Activated naive CD8-positive, alpha-beta T cell treated with anti-CD3 and anti-CD28 coated beads for 36 hours (primary cell): ENCODE results near the gene NMUR1. TPM values are rescaled to one million over a fixed set of nuclear protein-coding genes. Genes with fewer than 3 reads are reported as not detected.

Experiments used
- DNase-seq: peaks from one replicate; pipeline ENCODE4 v3.0.0; 2021
- H3K27ac Mint-ChIP-seq: one replicate; pipeline ENCODE4 v1.8.0; 2022; ENCODE audit warnings: mild to moderate bottlenecking, moderate library complexity, mixed read lengths
- H3K27me3 Mint-ChIP-seq: one replicate; pipeline ENCODE4 v1.8.0; 2022; ENCODE audit warnings: mild to moderate bottlenecking, mixed read lengths
- H3K36me3 Mint-ChIP-seq: one replicate; pipeline ENCODE4 v1.8.0; 2021; ENCODE audit warnings: mild to moderate bottlenecking, mixed read lengths
- H3K4me1 Mint-ChIP-seq: one replicate; pipeline ENCODE4 v1.8.0; 2021; ENCODE audit warnings: mixed read lengths
- H3K4me3 Mint-ChIP-seq: one replicate; pipeline ENCODE4 v1.8.0; 2022; ENCODE audit warnings: mild to moderate bottlenecking, moderate library complexity, mixed read lengths
- H3K9me3 Mint-ChIP-seq: one replicate; pipeline ENCODE4 v1.8.0; 2022; ENCODE audit warnings: mixed read lengths
- total RNA-seq, 2 experiments: library from RNA; stranded (reverse); gene quantifications; one replicate each; pipeline ENCODE4 v1.2.3, GENCODE V29; 2021

Gene NMUR1
- total RNA-seq, 2 experiments from 2014 or later: not detected

DNA sequence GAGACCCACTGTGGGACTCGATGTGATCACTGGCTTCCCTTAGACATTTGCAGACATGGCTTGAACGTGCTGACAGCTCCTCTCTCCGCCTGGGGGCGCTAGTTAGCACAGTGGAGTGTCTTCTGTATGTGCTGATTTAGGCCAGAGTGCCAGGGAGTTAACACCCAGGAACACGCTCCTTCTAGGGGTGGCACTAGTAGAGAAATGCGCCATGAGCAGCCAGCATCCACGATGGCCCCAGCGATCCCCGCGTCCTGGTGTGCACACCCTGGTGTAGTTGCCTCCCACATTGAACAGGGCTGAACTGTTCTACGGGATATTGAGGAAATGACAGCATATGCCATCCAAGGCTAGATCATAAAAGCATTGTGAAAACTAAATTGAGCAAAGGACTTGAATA is 11.4 kb upstream of the NMUR1 start:
- Mint-ChIP-seq H3K9me3 (peaks cover 8% of the 10 kb centered on the region), H3K4me3 (no peak overlapping the region), H3K4me1 (peaks cover 17% of the 10 kb centered on the region), H3K36me3 (peaks cover 6% of the 10 kb centered on the region), H3K27ac (no peak overlapping the region), H3K27me3 (peaks cover 7% of the 10 kb centered on the region)
- no peak for DNase-seq

DNA sequence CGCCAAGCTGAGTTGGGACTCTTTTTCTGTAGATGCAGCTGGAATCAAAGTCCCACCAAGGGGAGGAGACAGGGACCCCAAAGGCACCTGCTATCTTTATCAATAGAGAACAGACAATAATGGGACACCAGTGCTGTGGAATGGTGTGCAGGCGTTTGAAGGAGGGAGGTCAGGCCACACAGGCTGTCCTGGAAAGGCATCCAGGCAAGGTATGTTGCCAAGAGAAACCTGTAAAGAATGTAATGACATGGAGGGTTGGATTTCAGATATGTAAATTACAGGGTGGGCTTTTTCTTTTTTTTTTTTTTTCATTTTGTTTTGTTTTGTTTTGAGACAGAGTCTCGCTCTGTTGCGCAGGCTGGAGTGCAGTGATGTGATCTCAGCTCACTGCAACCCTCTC is 9.7 kb upstream of the NMUR1 start:
- Mint-ChIP-seq H3K27me3 (peaks cover 7% of the 10 kb centered on the region), H3K27ac (no peak overlapping the region), H3K4me3 (no peak overlapping the region), H3K4me1 (peaks cover 2% of the 10 kb centered on the region), H3K36me3 (peaks cover 2% of the 10 kb centered on the region), H3K9me3 (peaks cover 8% of the 10 kb centered on the region)
- DNase-seq: no peak

GRCh38 chr2:231535961-231536360 is 5.7 kb upstream of the NMUR1 start:
- Mint-ChIP-seq H3K27me3 (peaks cover 4% of the 10 kb centered on the region), H3K27ac (no peak overlapping the region), H3K36me3 (no peaks in the 10 kb centered on the region)

GRCh38 chr2:231533777-231534125 is 3.5 kb upstream of the NMUR1 start:
- Mint-ChIP-seq H3K4me1 (peaks cover 2% of the 10 kb centered on the region), H3K9me3 (no peaks in the 10 kb centered on the region), H3K36me3 (no peaks in the 10 kb centered on the region), H3K27me3 (peaks cover 20% of the 10 kb centered on the region), H3K27ac (no peak overlapping the region), H3K4me3 (no peak overlapping the region)
- no peak for DNase-seq

More at GRCh38 chr2:231535961-231536360, 5.7 kb upstream of the NMUR1 start:
- Mint-ChIP-seq H3K4me1 (peaks cover 2% of the 10 kb centered on the region), H3K9me3 (no peaks in the 10 kb centered on the region), H3K4me3 (no peak overlapping the region)
- DNase-seq: no peak

GRCh38 chr2:231533086-231533776 is 3.0 kb upstream of the NMUR1 start:
- H3K9me3 Mint-ChIP-seq: no peaks in the 10 kb centered on the region
- no peaks in the 10 kb centered on the region for H3K36me3 Mint-ChIP-seq
- peaks cover 22% of the 10 kb centered on the region for H3K27me3 Mint-ChIP-seq
- H3K27ac Mint-ChIP-seq: no peak overlapping the region
- no peak for DNase-seq
- no peak overlapping the region for H3K4me3 Mint-ChIP-seq
- peaks cover 2% of the 10 kb centered on the region for H3K4me1 Mint-ChIP-seq

- Mint-ChIP-seq H3K27ac (no peak overlapping the region), H3K9me3 (no peaks in the 10 kb centered on the region), H3K4me1 (peaks cover 2% of the 10 kb centered on the region), H3K4me3 (no peak overlapping the region), H3K36me3 (no peaks in the 10 kb centered on the region), H3K27me3 (peaks cover 22% of the 10 kb centered on the region)
- no peak for DNase-seq
Observed at GRCh38 chr2:231532756-231533035, 2.5 kb upstream of the NMUR1 start.

DNA sequence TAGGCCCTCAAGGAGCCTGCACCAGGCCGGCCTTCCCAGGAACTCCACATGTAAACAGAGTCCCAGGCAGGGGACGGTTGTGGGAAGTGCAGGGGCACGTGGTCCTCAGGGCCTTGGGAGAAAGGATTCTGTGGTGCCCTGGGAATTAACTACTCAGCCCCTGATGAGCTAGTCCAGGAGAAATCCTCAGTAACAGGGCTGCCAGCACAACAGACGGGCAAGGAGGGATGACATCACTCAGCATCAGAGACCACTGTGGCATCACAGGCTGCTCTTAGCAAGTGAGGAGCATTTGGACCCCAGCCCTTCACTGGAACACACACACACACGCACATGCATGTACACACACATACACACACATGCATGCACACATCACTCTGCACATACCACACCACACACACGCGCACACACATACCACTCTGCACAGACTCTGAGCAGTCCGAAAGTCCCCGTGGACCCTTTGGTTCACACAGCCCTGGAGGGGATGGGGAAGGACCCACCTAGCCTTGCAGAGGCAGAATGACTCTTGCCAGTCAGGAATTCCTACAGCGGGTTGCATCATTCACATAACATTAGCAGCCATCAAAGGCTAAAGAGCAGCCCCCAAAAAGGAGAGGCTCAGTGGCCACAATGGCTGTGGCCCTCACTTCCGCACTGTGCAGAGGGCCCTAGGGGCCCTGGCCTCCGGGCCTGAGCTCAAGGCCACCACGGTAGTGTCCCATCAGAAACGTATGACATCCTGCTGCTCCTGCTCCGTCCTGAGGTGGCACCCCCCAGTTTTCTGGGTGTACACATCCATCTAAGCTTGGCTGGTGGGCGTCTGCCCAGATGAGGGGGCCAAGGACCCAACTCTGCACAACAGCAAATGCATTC is 1.9 kb upstream of the NMUR1 start:
- Mint-ChIP-seq H3K9me3 (no peaks in the 10 kb centered on the region), H3K4me1 (peaks cover 2% of the 10 kb centered on the region), H3K27ac (no peak overlapping the region), H3K4me3 (no peak overlapping the region), H3K36me3 (no peaks in the 10 kb centered on the region), H3K27me3 (peaks cover 22% of the 10 kb centered on the region)
- no peak for DNase-seq

DNA sequence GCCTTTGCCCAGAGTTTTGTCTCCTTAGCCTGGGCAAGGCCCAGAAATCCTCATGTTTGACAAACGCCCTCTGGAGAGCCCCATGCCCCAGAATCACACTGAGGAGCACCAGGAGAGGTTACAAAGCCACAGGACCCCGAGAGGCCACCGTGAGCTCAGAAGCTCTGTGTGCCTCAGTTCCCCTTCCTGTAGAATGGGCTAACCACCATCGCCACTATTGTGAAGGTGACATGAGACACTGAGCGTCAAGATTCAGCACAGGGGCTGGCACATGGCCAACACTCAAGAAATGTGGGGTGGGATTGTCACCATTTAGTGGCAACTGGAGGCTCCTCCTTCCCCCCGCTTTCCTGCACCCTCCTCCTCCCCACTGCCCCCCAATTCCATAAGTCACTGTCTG is 1.2 kb upstream of the NMUR1 start:
- peaks cover 22% of the 10 kb centered on the region for H3K27me3 Mint-ChIP-seq
- H3K4me1 Mint-ChIP-seq: peaks cover 2% of the 10 kb centered on the region
- no peak overlapping the region for H3K4me3 Mint-ChIP-seq
- no peak for DNase-seq
- H3K36me3 Mint-ChIP-seq: no peaks in the 10 kb centered on the region
- no peaks in the 10 kb centered on the region for H3K9me3 Mint-ChIP-seq
- H3K27ac Mint-ChIP-seq: no peak overlapping the region

- Mint-ChIP-seq H3K27me3 (peaks cover 22% of the 10 kb centered on the region), H3K4me3 (no peak overlapping the region), H3K27ac (no peak overlapping the region), H3K9me3 (peaks cover 3% of the 10 kb centered on the region), H3K36me3 (peaks cover 2% of the 10 kb centered on the region), H3K4me1 (peaks cover 17% of the 10 kb centered on the region)
- no peak for DNase-seq
Observed at GRCh38 chr2:231528636-231529030, 1.6 kb downstream of the NMUR1 start.

- H3K4me1 Mint-ChIP-seq: peaks cover 18% of the 10 kb centered on the region
- peaks cover 3% of the 10 kb centered on the region for H3K9me3 Mint-ChIP-seq
- DNase-seq: no peak
- peaks cover 2% of the 10 kb centered on the region for H3K36me3 Mint-ChIP-seq
- H3K27ac Mint-ChIP-seq: no peak overlapping the region
- H3K27me3 Mint-ChIP-seq: peaks cover 22% of the 10 kb centered on the region
- H3K4me3 Mint-ChIP-seq: no peak overlapping the region
Observed at GRCh38 chr2:231527955-231528635, 2.1 kb downstream of the NMUR1 start.

DNA sequence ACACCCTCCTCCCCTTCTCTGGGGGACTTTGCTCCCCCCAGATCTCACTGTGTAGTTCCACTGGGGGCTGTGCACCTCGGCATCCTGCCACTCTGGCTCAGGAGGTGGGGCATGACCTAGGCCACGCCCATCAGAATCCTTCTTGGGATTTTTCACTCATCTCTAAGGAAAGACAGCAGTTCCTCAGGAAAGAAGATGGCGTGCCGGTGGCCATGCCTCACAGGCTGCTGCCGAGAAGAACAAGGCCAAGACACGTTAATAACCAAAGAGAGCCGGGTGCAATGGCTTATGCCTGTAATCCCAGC is 3.2 kb downstream of the NMUR1 start:
- no peak overlapping the region for H3K27ac Mint-ChIP-seq
- peaks cover 21% of the 10 kb centered on the region for H3K4me1 Mint-ChIP-seq
- peaks cover 22% of the 10 kb centered on the region for H3K27me3 Mint-ChIP-seq
- peaks cover 2% of the 10 kb centered on the region for H3K36me3 Mint-ChIP-seq
- DNase-seq: no peak
- peaks cover 3% of the 10 kb centered on the region for H3K9me3 Mint-ChIP-seq
- no peak overlapping the region for H3K4me3 Mint-ChIP-seq

DNA sequence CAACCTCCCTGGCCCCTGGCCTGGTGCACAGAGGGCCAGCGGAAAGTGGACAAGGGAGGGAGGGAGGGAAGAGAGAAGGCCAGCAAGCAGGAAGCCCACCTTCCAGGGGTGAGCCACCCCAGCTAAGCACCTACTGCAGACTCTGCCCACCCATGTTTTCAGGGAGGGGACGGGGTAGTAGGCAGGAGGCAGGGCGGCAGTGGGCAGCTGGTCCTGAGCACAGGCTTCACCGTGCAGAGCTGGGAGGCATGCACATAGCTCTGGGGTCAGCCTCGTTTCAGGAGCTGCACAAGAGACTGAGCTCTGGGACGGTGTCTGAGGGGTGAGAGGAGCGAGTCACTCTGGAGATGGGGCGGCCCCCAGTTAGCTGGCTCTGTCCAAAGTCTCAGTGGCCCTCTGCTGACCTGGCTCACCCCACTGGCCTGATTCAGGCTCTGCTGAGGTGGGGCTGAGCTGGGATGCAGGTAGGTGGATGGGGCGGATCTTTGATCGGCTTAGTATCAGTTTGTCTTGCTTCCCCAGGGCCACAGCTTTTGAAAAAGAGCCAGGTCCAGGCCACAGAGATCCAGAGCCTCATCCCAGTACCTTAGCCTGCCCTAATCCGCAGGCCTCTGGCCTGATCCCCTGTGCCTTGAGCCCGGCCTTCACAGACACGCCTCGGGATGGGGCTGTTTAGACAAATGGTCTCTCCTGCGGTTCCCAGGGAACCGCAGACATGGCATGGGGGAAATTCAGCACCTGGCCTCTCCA is 3.7 kb downstream of the NMUR1 start:
- no peak for DNase-seq
- H3K4me3 Mint-ChIP-seq: no peak overlapping the region
- H3K4me1 Mint-ChIP-seq: peaks cover 21% of the 10 kb centered on the region
- H3K9me3 Mint-ChIP-seq: peaks cover 3% of the 10 kb centered on the region
- H3K27ac Mint-ChIP-seq: no peak overlapping the region
- H3K27me3 Mint-ChIP-seq: peaks cover 22% of the 10 kb centered on the region
- peaks cover 2% of the 10 kb centered on the region for H3K36me3 Mint-ChIP-seq

GRCh38 chr2:231525248-231526163 is 4.7 kb downstream of the NMUR1 start:
- Mint-ChIP-seq H3K4me1 (peaks cover 19% of the 10 kb centered on the region), H3K27ac (no peak overlapping the region), H3K27me3 (peaks cover 13% of the 10 kb centered on the region), H3K36me3 (peaks cover 2% of the 10 kb centered on the region), H3K4me3 (no peak overlapping the region), H3K9me3 (peaks cover 3% of the 10 kb centered on the region)
- DNase-seq: no peak

DNA sequence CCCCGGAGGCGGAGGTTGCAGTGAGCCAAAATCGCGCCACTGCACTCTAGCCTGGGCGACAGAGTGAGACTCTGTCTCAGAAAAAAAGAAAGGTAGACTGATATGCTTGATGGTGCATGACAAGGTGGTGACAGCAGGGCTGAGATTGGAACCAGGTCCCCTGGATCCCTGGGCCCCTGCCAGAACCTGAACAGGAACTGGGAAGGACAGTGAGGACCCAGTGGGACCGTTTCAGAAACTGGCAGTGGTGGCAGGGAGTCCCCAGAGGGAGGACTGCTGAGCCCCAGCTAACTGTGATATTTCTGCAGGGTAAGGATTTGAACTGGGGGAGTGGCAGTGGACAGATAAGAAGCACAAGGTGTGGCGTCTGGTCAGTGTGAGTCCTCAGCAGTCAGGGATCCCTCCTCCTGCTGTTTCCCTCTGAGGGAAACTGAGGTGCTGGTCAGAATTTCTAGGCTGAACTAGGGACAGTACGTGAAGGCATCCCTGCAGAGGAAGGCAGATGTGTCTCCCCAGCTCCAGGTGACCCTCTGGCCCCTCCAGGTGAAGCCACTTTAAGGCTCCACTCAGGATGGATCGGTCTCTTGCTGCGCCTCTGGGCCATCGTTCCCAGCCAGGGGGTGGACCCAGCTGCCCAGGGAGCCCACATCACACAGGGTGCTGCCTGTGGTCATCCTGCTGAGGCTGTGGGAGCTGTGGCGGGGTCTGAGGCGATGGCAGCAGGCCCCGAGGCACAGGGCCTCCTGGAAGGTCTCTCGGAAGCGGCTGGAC is 5.6 kb downstream of the NMUR1 start:
- no peak overlapping the region for H3K4me3 Mint-ChIP-seq
- DNase-seq: no peak
- peaks cover 11% of the 10 kb centered on the region for H3K27me3 Mint-ChIP-seq
- peaks cover 3% of the 10 kb centered on the region for H3K9me3 Mint-ChIP-seq
- no peak overlapping the region for H3K27ac Mint-ChIP-seq
- peaks cover 2% of the 10 kb centered on the region for H3K36me3 Mint-ChIP-seq
- peaks cover 19% of the 10 kb centered on the region for H3K4me1 Mint-ChIP-seq
